Measurements from ENCODE around the gene PARVB. TPM values are rescaled to one million over a fixed set of nuclear protein-coding genes. Genes with fewer than 3 reads are reported as not detected.

Gene PARVB
- total RNA-seq, 1 experiment from 2014 or later: 85.3 TPM

DNA sequence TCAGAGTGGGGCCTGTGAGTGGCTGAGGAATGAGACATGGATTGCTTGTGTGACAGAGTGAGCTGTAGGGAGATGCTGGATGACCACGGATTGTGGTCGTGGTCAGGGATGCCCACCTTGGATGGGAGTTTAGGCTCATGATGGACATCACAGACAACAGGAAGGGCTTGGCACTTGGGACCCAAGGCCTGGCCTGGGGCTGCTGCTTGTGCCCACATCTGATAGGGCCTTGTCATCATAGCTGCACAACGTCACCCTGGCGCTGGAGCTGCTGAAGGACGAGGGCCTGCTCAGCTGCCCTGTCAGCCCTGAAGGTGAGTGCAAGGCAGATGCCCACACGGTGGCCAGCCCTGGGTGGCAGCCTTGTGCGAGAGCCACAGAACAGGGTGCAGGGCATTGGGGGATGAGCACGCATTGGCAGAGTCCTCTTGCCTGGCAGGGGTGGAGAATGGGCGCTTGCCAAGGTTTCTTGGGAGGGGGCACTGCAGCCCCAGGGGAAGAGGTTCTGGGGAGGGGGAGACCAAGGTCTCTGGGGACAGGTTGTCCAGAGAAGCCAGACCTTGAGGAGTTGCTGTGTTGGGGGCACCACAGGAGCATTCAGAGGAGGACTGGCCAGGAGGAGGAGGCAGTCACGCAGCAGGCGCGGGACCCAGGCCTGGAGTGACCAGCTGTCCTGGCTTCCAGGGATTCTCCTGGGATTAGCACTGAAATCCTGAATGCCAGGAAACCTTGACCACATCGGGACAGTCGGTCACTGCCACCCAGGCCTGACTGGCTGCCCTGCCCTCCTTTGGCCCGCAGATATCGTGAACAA, 181.6 kb downstream of the PARVB start:
- Histone ChIP-seq H3K4me1 (ENCODE audit: insufficient read depth, low read length) (no peaks in the 10 kb centered on the region), H3K36me3 (ENCODE audit: low read depth, low read length) (no peaks in the 10 kb centered on the region), H3K4me2 (ENCODE audit: low read length) (no peak overlapping the region), H3K27me3 (ENCODE audit: low read length) (peaks cover 19% of the 10 kb centered on the region), H2AFZ (ENCODE audit: low read length) (no peak overlapping the region), H3K9me3 (ENCODE audit: low read length) (no peaks in the 10 kb centered on the region), H3K9ac (ENCODE audit: low read length) (no peak overlapping the region), H4K20me1 (ENCODE audit: low read length) (no peaks in the 10 kb centered on the region), H3K27ac (ENCODE audit: low read length) (no peak overlapping the region), H3K4me3 (ENCODE audit: low read length) (no peak overlapping the region), H3K79me2 (ENCODE audit: low read length) (no peaks in the 10 kb centered on the region), H3F3A (ENCODE audit: low read length, unreplicated experiment) (no peaks in the 10 kb centered on the region), H3K9me2 (replicated peaks; ENCODE audit: low read length) (no peaks in the 10 kb centered on the region)
- CTCF ChIA-PET: no interaction called here
- POLR2A ChIA-PET (ENCODE audit: unreplicated experiment): no interaction called here
- intact Hi-C loops (cut with micrococcal nuclease): no loop called here
- DNase-seq: no peak
- BruUV-seq (replicated peaks): no TSS peak
- ATAC-seq: no peak
- TF ChIP-seq, protein P1, sequence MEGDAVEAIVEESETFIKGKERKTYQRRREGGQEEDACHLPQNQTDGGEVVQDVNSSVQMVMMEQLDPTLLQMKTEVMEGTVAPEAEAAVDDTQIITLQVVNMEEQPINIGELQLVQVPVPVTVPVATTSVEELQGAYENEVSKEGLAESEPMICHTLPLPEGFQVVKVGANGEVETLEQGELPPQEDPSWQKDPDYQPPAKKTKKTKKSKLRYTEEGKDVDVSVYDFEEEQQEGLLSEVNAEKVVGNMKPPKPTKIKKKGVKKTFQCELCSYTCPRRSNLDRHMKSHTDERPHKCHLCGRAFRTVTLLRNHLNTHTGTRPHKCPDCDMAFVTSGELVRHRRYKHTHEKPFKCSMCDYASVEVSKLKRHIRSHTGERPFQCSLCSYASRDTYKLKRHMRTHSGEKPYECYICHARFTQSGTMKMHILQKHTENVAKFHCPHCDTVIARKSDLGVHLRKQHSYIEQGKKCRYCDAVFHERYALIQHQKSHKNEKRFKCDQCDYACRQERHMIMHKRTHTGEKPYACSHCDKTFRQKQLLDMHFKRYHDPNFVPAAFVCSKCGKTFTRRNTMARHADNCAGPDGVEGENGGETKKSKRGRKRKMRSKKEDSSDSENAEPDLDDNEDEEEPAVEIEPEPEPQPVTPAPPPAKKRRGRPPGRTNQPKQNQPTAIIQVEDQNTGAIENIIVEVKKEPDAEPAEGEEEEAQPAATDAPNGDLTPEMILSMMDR (conservative IDR thresholded peaks at IDR 0.05; ENCODE audit: low read depth, low read length): no peak
- no peak for TF ChIP-seq EZH2 (IDR thresholded peaks at IDR 0.05; ENCODE audit: low read length, unreplicated experiment)
- no peak for TF ChIP-seq EZH2phosphoT487 (IDR thresholded peaks at IDR 0.05; ENCODE audit: borderline replicate concordance, low read length)

DNA sequence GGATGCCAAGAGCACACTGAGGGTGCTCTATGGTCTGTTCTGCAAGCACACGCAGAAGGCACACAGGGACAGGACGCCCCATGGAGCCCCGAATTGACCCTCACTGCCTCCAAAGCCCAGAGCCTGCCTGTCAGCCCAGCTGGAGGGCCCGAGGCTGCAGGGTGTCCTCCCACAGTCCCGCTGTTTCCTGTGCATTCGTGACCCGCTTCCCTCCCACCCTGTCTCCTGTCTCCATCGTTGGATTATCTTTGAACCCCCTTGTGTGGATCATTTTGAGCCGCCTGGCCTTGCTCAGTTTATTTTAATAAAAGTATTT, 182.2 kb downstream of the PARVB start:
- Histone ChIP-seq H2AFZ (ENCODE audit: low read length) (no peak overlapping the region), H3K9me2 (replicated peaks; ENCODE audit: low read length) (no peaks in the 10 kb centered on the region), H4K20me1 (ENCODE audit: low read length) (no peaks in the 10 kb centered on the region), H3K36me3 (ENCODE audit: low read depth, low read length) (no peaks in the 10 kb centered on the region), H3K4me3 (ENCODE audit: low read length) (no peak overlapping the region), H3K4me1 (ENCODE audit: insufficient read depth, low read length) (no peaks in the 10 kb centered on the region), H3F3A (ENCODE audit: low read length, unreplicated experiment) (no peaks in the 10 kb centered on the region), H3K27ac (ENCODE audit: low read length) (no peak overlapping the region), H3K27me3 (ENCODE audit: low read length) (peaks cover 19% of the 10 kb centered on the region), H3K9me3 (ENCODE audit: low read length) (no peaks in the 10 kb centered on the region), H3K9ac (ENCODE audit: low read length) (no peak overlapping the region), H3K4me2 (ENCODE audit: low read length) (no peak overlapping the region), H3K79me2 (ENCODE audit: low read length) (no peaks in the 10 kb centered on the region)
- no TSS peak for BruUV-seq (replicated peaks)
- CTCF ChIA-PET: no interaction called here
- no peak for TF ChIP-seq EZH2 (IDR thresholded peaks at IDR 0.05; ENCODE audit: low read length, unreplicated experiment)
- TF ChIP-seq EZH2phosphoT487 (IDR thresholded peaks at IDR 0.05; ENCODE audit: borderline replicate concordance, low read length): no peak
- TF ChIP-seq, protein P1 (conservative IDR thresholded peaks at IDR 0.05; ENCODE audit: low read depth, low read length): no peak
- intact Hi-C loops (cut with micrococcal nuclease): no loop called here
- DNase-seq (no peak), ATAC-seq (no peak)
- POLR2A ChIA-PET (ENCODE audit: unreplicated experiment): no interaction called here

DNA sequence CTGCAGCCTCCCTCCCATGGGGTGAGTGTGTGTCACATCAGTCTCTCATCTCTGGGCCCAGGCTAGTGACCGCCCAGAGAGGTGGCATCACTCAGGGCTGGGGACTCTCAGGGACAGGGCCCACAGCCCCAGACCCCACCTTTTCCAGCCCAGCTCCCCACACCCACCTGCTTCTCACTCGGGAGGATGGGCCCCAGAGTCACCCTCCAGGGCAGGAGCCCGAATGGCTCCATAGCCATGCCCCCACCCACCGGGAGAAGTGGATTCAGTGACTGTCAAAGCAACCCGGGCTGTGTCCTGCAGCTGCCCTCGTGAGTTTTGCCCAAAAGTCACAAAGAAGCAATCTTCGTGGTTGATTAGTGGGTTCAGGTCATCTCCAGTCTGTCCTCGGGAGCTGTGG, 182.6 kb downstream of the PARVB start:
- no peaks in the 10 kb centered on the region for H3K79me2 ChIP-seq (ENCODE audit: low read length)
- H3K4me1 ChIP-seq (ENCODE audit: insufficient read depth, low read length): no peaks in the 10 kb centered on the region
- H4K20me1 ChIP-seq (ENCODE audit: low read length): no peaks in the 10 kb centered on the region
- no peak overlapping the region for H3K4me3 ChIP-seq (ENCODE audit: low read length)
- no peaks in the 10 kb centered on the region for H3K36me3 ChIP-seq (ENCODE audit: low read depth, low read length)
- TF ChIP-seq, protein P1 (conservative IDR thresholded peaks at IDR 0.05; ENCODE audit: low read depth, low read length): no peak
- no peak for TF ChIP-seq EZH2phosphoT487 (IDR thresholded peaks at IDR 0.05; ENCODE audit: borderline replicate concordance, low read length)
- no peak for TF ChIP-seq EZH2 (IDR thresholded peaks at IDR 0.05; ENCODE audit: low read length, unreplicated experiment)
- H3K9me2 ChIP-seq (replicated peaks; ENCODE audit: low read length): no peaks in the 10 kb centered on the region
- no peak overlapping the region for H3K27ac ChIP-seq (ENCODE audit: low read length)
- BruUV-seq (replicated peaks): no TSS peak
- no peak overlapping the region for H3K4me2 ChIP-seq (ENCODE audit: low read length)
- no peak overlapping the region for H2AFZ ChIP-seq (ENCODE audit: low read length)
- no peaks in the 10 kb centered on the region for H3F3A ChIP-seq (ENCODE audit: low read length, unreplicated experiment)
- DNase-seq (no peak), ATAC-seq (no peak)
- ChIA-PET POLR2A (ENCODE audit: unreplicated experiment) (no interaction called here), CTCF (no interaction called here)
- no peak overlapping the region for H3K9ac ChIP-seq (ENCODE audit: low read length)
- peaks cover 19% of the 10 kb centered on the region for H3K27me3 ChIP-seq (ENCODE audit: low read length)
- no peaks in the 10 kb centered on the region for H3K9me3 ChIP-seq (ENCODE audit: low read length)
- intact Hi-C loops (cut with micrococcal nuclease): no loop called here

All from PC-3 (cell line).